ENCODE measurements around the gene RPS24. TPM values are rescaled to one million over a fixed set of nuclear protein-coding genes. Genes with fewer than 3 reads are reported as not detected.

The RPS24 gene
- total RNA-seq, 4 donors from 2014 or later: 1,742 to 3,992 (median 2,045) TPM

- WGBS, 2 donors: 70 to 73% methylated on average over 1 of the region's 1 CpG
- peaks cover 63 to 76% of the 10 kb centered on the region in 2 donors for H3K36me3 ChIP-seq
- no peak for DNase-seq
- no peaks in the 10 kb centered on the region for H3K4me1 ChIP-seq
- TF ChIP-seq POLR2A (IDR thresholded peaks at IDR 0.05): no peak
- no peak for TF ChIP-seq CTCF (IDR thresholded peaks at IDR 0.05)
- no peaks in the 10 kb centered on the region for H3K27me3 ChIP-seq
- intact Hi-C loops (cut with DNase I): no loop called here
- H3K27ac ChIP-seq: no peak overlapping the region
- no peaks in the 10 kb centered on the region for H3K9me3 ChIP-seq
- H3K4me3 ChIP-seq (replicated peaks in 1 of 3): no peak overlapping the region
Observed at GRCh38 chr10:78013564-78013963, 20.1 kb upstream of the RPS24 start.

GRCh38 chr10:78015546-78015945 is 18.1 kb upstream of the RPS24 start:
- Histone ChIP-seq H3K27me3 (no peaks in the 10 kb centered on the region), H3K36me3 (peaks cover 74 to 80% of the 10 kb centered on the region in 2 donors), H3K9me3 (no peaks in the 10 kb centered on the region), H3K4me3 (replicated peaks in 1 of 3) (no peak overlapping the region), H3K4me1 (no peaks in the 10 kb centered on the region), H3K27ac (no peak overlapping the region)
- TF ChIP-seq POLR2A (IDR thresholded peaks at IDR 0.05) (no peak), CTCF (IDR thresholded peaks at IDR 0.05) (no peak)
- WGBS, 2 donors: 91 to 96% methylated on average over 5 of the region's 5 CpGs
- intact Hi-C loops (cut with DNase I): no loop called here
- no peak for DNase-seq

- 88 to 95% methylated on average over 5 of the region's 5 CpGs for WGBS, 2 donors
Observed at GRCh38 chr10:78017856-78018255, 15.8 kb upstream of the RPS24 start.

GRCh38 chr10:78019264-78019663 is 14.4 kb upstream of the RPS24 start:
- 92 to 97% methylated on average over 3 of the region's 3 CpGs for WGBS, 2 donors
- intact Hi-C loops (cut with DNase I): no loop called here

More at GRCh38 chr10:78017856-78018255, 15.8 kb upstream of the RPS24 start:
- H3K4me3 ChIP-seq (replicated peaks in 1 of 3): no peak overlapping the region
- intact Hi-C loops (cut with DNase I): no loop called here
- H3K4me1 ChIP-seq: no peaks in the 10 kb centered on the region
- H3K36me3 ChIP-seq: peaks cover 72 to 78% of the 10 kb centered on the region in 2 donors
- no peak overlapping the region for H3K27ac ChIP-seq
- no peak for TF ChIP-seq POLR2A (IDR thresholded peaks at IDR 0.05)
- no peak for TF ChIP-seq CTCF (IDR thresholded peaks at IDR 0.05)
- H3K27me3 ChIP-seq: no peaks in the 10 kb centered on the region
- H3K9me3 ChIP-seq: no peaks in the 10 kb centered on the region
- DNase-seq: no peak

GRCh38 chr10:78021201-78021600 is 12.5 kb upstream of the RPS24 start:
- H3K27me3 ChIP-seq: no peaks in the 10 kb centered on the region
- no peaks in the 10 kb centered on the region for H3K9me3 ChIP-seq
- no peaks in the 10 kb centered on the region for H3K4me1 ChIP-seq
- TF ChIP-seq CTCF (IDR thresholded peaks at IDR 0.05) (no peak), POLR2A (IDR thresholded peaks at IDR 0.05) (no peak)
- intact Hi-C loops (cut with DNase I): no loop called here
- WGBS, 2 donors: 87 to 88% methylated on average over 2 of the region's 2 CpGs
- no peak overlapping the region for H3K4me3 ChIP-seq (replicated peaks in 1 of 3)
- no peak overlapping the region for H3K27ac ChIP-seq
- no peak for DNase-seq
- H3K36me3 ChIP-seq: peaks cover 81 to 92% of the 10 kb centered on the region in 2 donors

More at GRCh38 chr10:78019264-78019663, 14.4 kb upstream of the RPS24 start:
- no peak for DNase-seq
- H3K36me3 ChIP-seq: peaks cover 80 to 87% of the 10 kb centered on the region in 2 donors
- no peaks in the 10 kb centered on the region for H3K27me3 ChIP-seq
- TF ChIP-seq POLR2A (IDR thresholded peaks at IDR 0.05) (no peak), CTCF (IDR thresholded peaks at IDR 0.05) (no peak)
- no peaks in the 10 kb centered on the region for H3K4me1 ChIP-seq
- H3K9me3 ChIP-seq: no peaks in the 10 kb centered on the region
- H3K4me3 ChIP-seq (replicated peaks in 1 of 3): no peak overlapping the region
- no peak overlapping the region for H3K27ac ChIP-seq

Measured in thyroid gland (tissue), 4 donors.